ENCODE results near the gene RHEBL1.

Gene RHEBL1

GRCh38 chr12:49069507-49070346 lies at the start of gene RHEBL1:
Gene RHEBL1, minus strand, starts transcription at chr12:49069979. Its CDS starts 194 bp downstream, at chr12:49069785.
- no peaks in the 10 kb centered on the region for H4K20me1 ChIP-seq (ENCODE audit: control insufficient read depth, insufficient read depth, low read depth, low read length)
- no peak within 1 kb of the TSS for H3K27ac ChIP-seq (ENCODE audit: low read depth, low read length)

GRCh38 chr12:49111206-49111605 lies 41.4 kb upstream of the RHEBL1 start:
- Histone ChIP-seq H3K36me3 (ENCODE audit: control insufficient read depth, low read length) (no peaks in the 10 kb centered on the region), H3K9me3 (ENCODE audit: control insufficient read depth, insufficient read depth, low read length) (no peaks in the 10 kb centered on the region), H3K27me3 (ENCODE audit: control insufficient read depth, low read length) (no peaks in the 10 kb centered on the region), H3K27ac (ENCODE audit: low read depth, low read length) (no peak overlapping the region), H3K79me2 (ENCODE audit: control insufficient read depth, low read length) (peaks cover 10% of the 10 kb centered on the region; the same call in 1 of the 2 replicates), H3K4me2 (ENCODE audit: low read length) (peak overlapping the region; percentile 94), H3K4me3 (ENCODE audit: low read length) (peak overlapping the region; percentile 94), H3K4me1 (ENCODE audit: control insufficient read depth, low read length) (peaks cover 25% of the 10 kb centered on the region), H4K20me1 (ENCODE audit: control insufficient read depth, insufficient read depth, low read depth, low read length) (no peaks in the 10 kb centered on the region), H3K9me2 (replicated peaks; ENCODE audit: control insufficient read depth, low read length) (no peaks in the 10 kb centered on the region), H3F3A (ENCODE audit: control insufficient read depth, insufficient read depth) (no peaks in the 10 kb centered on the region)
- TF ChIP-seq CTCF (IDR thresholded peaks at IDR 0.05; ENCODE audit: low read depth, low read length, poor library complexity, severe bottlenecking) (no peak), EZH2phosphoT487 (IDR thresholded peaks at IDR 0.05; ENCODE audit: borderline replicate concordance, low read length) (no peak)

More at GRCh38 chr12:49069507-49070346, at the start of gene RHEBL1:
- Histone ChIP-seq H3F3A (ENCODE audit: control insufficient read depth, insufficient read depth) (no peaks in the 10 kb centered on the region), H3K9me2 (replicated peaks; ENCODE audit: control insufficient read depth, low read length) (no peaks in the 10 kb centered on the region), H3K79me2 (ENCODE audit: control insufficient read depth, low read length) (no peaks in the 10 kb centered on the region), H3K36me3 (ENCODE audit: control insufficient read depth, low read length) (no peaks in the 10 kb centered on the region), H3K4me2 (ENCODE audit: low read length) (peak within 1 kb of the TSS; percentile 99), H3K4me3 (ENCODE audit: low read length) (peak within 1 kb of the TSS; percentile 97), H3K9me3 (ENCODE audit: control insufficient read depth, insufficient read depth, low read length) (no peaks in the 10 kb centered on the region), H3K4me1 (ENCODE audit: control insufficient read depth, low read length) (peaks cover 14% of the 10 kb centered on the region), H3K27me3 (ENCODE audit: control insufficient read depth, low read length) (peaks cover 7% of the 10 kb centered on the region; the same call in 1 of the 2 replicates)
- peak; percentile 58 for TF ChIP-seq CTCF (IDR thresholded peaks at IDR 0.05; ENCODE audit: low read depth, low read length, poor library complexity, severe bottlenecking)
- no peak for TF ChIP-seq EZH2phosphoT487 (IDR thresholded peaks at IDR 0.05; ENCODE audit: borderline replicate concordance, low read length)

GRCh38 chr12:49110464-49111155 lies 40.8 kb upstream of the RHEBL1 start, which contains the start of gene LMBR1L:
Gene LMBR1L, minus strand, starts transcription at chr12:49110847. Its CDS starts 292 bp downstream, at chr12:49110555.
- H3K27ac ChIP-seq (ENCODE audit: low read depth, low read length), result peak within 1 kb of the TSS; percentile 25; the same call in 1 of the 2 replicates
- peak within 1 kb of the TSS; percentile 94 for H3K4me3 ChIP-seq (ENCODE audit: low read length)
- H3F3A ChIP-seq (ENCODE audit: control insufficient read depth, insufficient read depth), result no peaks in the 10 kb centered on the region
- peak; percentile 48 for TF ChIP-seq CTCF (IDR thresholded peaks at IDR 0.05; ENCODE audit: low read depth, low read length, poor library complexity, severe bottlenecking)
- no peak for TF ChIP-seq EZH2phosphoT487 (IDR thresholded peaks at IDR 0.05; ENCODE audit: borderline replicate concordance, low read length)
- H3K9me2 ChIP-seq (replicated peaks; ENCODE audit: control insufficient read depth, low read length), result no peaks in the 10 kb centered on the region
- peaks cover 31% of the 10 kb centered on the region for H3K4me1 ChIP-seq (ENCODE audit: control insufficient read depth, low read length)
- no peaks in the 10 kb centered on the region for H3K9me3 ChIP-seq (ENCODE audit: control insufficient read depth, insufficient read depth, low read length)
- no peaks in the 10 kb centered on the region for H4K20me1 ChIP-seq (ENCODE audit: control insufficient read depth, insufficient read depth, low read depth, low read length)
- H3K4me2 ChIP-seq (ENCODE audit: low read length), result peak within 1 kb of the TSS; percentile 94
- no peaks in the 10 kb centered on the region for H3K27me3 ChIP-seq (ENCODE audit: control insufficient read depth, low read length)
- no peaks in the 10 kb centered on the region for H3K36me3 ChIP-seq (ENCODE audit: control insufficient read depth, low read length)
- H3K79me2 ChIP-seq (ENCODE audit: control insufficient read depth, low read length), result peaks cover 10% of the 10 kb centered on the region; the same call in 1 of the 2 replicates
